Endothelial cell of umbilical vein (primary cell): Measurements from ENCODE around the gene NDUFV1.
A peak's percentile ranks its signal among the peaks of the same experiment; 100 is the strongest.

Source experiments
- EZH2 ChIP-seq: IDR thresholded peaks from 2 replicates; pipeline ENCODE4 v1.6.1; 2012; ENCODE audit warnings: borderline replicate concordance, low read depth, mild to moderate bottlenecking, moderate library complexity, low read length, inconsistent platforms; ENCODE audit not compliant: severe bottlenecking
- GATA2 ChIP-seq: IDR thresholded peaks from 2 replicates; pipeline ENCODE4 v1.7.0; 2011; ENCODE audit warnings: low read depth, mild to moderate bottlenecking, moderate library complexity, mixed read lengths, low read length; ENCODE audit not compliant: insufficient read length, insufficient read depth
- JUN ChIP-seq: IDR thresholded peaks from 2 replicates; pipeline ENCODE4 v1.6.1; 2011; ENCODE audit warnings: borderline replicate concordance, low read depth; ENCODE audit not compliant: insufficient read length, insufficient read depth
- MYC ChIP-seq: IDR thresholded peaks from one replicate; pipeline ENCODE4 v1.6.1; 2011; ENCODE audit warnings: mild to moderate bottlenecking, low read depth, low read length
- POLR2A ChIP-seq: IDR thresholded peaks from 2 replicates; pipeline ENCODE4 v1.6.1; 2012; ENCODE audit warnings: low read depth, mild to moderate bottlenecking, control low read depth, low read length
- POLR2AphosphoS5 ChIP-seq: IDR thresholded peaks from 2 replicates; pipeline ENCODE4 v1.6.1; 2012; ENCODE audit warnings: low read depth, mild to moderate bottlenecking, control low read depth, low read length, moderate library complexity; ENCODE audit not compliant: insufficient read depth
- TF ChIP-seq, protein P1 (sequence below), 2 donors: IDR thresholded peaks; 1 replicate in 1 of 2; 2 replicates in 1 of 2; pipeline ENCODE4 v1.5.1; 2011; ENCODE audit warnings: low read length in 2 of 2, mild to moderate bottlenecking in 2 of 2, moderate library complexity in 2 of 2, control low read depth in 1 of 2, inconsistent platforms in 1 of 2, low read depth in 1 of 2; ENCODE audit not compliant: insufficient read depth in 1 of 2; ENCODE audit errors: extremely low read depth in 1 of 2
- TF ChIP-seq, protein P2 (sequence below): IDR thresholded peaks from 2 replicates; pipeline ENCODE4 v1.6.1; 2011; ENCODE audit not compliant: insufficient read depth, insufficient read length

DNA sequence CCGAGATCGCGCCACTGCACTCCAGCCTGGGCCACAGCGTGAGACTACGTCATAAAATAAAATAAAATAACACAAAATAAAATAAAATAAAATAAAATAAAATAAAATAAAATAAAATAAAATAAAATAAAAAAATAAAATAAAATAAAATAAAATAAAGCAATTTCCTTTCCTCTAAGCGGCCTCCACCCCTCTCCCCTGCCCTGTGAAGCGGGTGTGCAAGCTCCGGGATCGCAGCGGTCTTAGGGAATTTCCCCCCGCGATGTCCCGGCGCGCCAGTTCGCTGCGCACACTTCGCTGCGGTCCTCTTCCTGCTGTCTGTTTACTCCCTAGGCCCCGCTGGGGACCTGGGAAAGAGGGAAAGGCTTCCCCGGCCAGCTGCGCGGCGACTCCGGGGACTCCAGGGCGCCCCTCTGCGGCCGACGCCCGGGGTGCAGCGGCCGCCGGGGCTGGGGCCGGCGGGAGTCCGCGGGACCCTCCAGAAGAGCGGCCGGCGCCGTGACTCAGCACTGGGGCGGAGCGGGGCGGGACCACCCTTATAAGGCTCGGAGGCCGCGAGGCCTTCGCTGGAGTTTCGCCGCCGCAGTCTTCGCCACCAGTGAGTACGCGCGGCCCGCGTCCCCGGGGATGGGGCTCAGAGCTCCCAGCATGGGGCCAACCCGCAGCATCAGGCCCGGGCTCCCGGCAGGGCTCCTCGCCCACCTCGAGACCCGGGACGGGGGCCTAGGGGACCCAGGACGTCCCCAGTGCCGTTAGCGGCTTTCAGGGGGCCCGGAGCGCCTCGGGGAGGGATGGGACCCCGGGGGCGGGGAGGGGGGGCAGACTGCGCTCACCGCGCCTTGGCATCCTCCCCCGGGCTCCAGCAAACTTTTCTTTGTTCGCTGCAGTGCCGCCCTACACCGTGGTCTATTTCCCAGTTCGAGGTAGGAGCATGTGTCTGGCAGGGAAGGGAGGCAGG is 23.2 kb upstream of the NDUFV1 start, which contains the start of gene GSTP1:
- TF ChIP-seq, protein P1, sequence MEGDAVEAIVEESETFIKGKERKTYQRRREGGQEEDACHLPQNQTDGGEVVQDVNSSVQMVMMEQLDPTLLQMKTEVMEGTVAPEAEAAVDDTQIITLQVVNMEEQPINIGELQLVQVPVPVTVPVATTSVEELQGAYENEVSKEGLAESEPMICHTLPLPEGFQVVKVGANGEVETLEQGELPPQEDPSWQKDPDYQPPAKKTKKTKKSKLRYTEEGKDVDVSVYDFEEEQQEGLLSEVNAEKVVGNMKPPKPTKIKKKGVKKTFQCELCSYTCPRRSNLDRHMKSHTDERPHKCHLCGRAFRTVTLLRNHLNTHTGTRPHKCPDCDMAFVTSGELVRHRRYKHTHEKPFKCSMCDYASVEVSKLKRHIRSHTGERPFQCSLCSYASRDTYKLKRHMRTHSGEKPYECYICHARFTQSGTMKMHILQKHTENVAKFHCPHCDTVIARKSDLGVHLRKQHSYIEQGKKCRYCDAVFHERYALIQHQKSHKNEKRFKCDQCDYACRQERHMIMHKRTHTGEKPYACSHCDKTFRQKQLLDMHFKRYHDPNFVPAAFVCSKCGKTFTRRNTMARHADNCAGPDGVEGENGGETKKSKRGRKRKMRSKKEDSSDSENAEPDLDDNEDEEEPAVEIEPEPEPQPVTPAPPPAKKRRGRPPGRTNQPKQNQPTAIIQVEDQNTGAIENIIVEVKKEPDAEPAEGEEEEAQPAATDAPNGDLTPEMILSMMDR (IDR thresholded peaks at IDR 0.05; ENCODE audit: extremely low read depth in 1 of 2, insufficient read depth in 1 of 2, low read depth in 1 of 2, low read length in 2 of 2), result peak; percentile 68 to 84
- no peak for TF ChIP-seq EZH2
- peak; percentile 99 for TF ChIP-seq POLR2A
- peak; percentile 100 for TF ChIP-seq POLR2AphosphoS5
- TF ChIP-seq JUN, result no peak
- no peak for TF ChIP-seq MYC
- TF ChIP-seq, protein P2, sequence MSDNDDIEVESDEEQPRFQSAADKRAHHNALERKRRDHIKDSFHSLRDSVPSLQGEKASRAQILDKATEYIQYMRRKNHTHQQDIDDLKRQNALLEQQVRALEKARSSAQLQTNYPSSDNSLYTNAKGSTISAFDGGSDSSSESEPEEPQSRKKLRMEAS, result no peak
- no peak for TF ChIP-seq GATA2
